WTC11 (cell line): ENCODE data around the gene MGAT5B. TPM values are rescaled to one million over a fixed set of nuclear protein-coding genes. Genes with fewer than 3 reads are reported as not detected.
"Not testable (repeated sequence)": the region's sequence is repeated elsewhere in the genome, so short reads cannot be mapped to it uniquely, and the experiment has no call there.

Experiments used
- ATAC-seq: fragments of 200-7000 bp; cut with Tn5 transposase; 2 replicates; pipeline ENCODE4 v1.10.0; 2021; ENCODE audit warnings: mild to moderate bottlenecking, moderate library complexity
- CTCF ChIA-PET: fragments of 300-600 bp; sonication (Branson Sonifier 250); formaldehyde crosslinking; loops from one replicate; lab custom pipeline; 2021; ENCODE audit warnings: antibody characterized with exemption; lab: Charles Lee
- POLR2A ChIA-PET: fragments of 350-600 bp; sonication (Branson Sonifier 250); formaldehyde crosslinking; loops from one replicate; lab custom pipeline; 2021; ENCODE audit warnings: antibody characterized with exemption; lab: Charles Lee
- DNase-seq: peaks from one replicate; pipeline ENCODE4 v3.0.0; 2021; ENCODE audit warnings: low spot score
- H3K27ac Mint-ChIP-seq: 2 replicates; pipeline ENCODE4 v1.8.0; 2021; ENCODE audit warnings: mixed read lengths
- H3K27me3 Mint-ChIP-seq: 2 replicates; pipeline ENCODE4 v1.8.0; 2021; ENCODE audit warnings: low read depth, mild to moderate bottlenecking, moderate library complexity, mixed read lengths
- H3K36me3 Mint-ChIP-seq: 2 replicates; pipeline ENCODE4 v1.8.0; 2021; ENCODE audit warnings: mixed read lengths
- H3K4me1 Mint-ChIP-seq: 2 replicates; pipeline ENCODE4 v1.8.0; 2022; ENCODE audit warnings: mixed read lengths
- H3K4me3 Mint-ChIP-seq: 2 replicates; pipeline ENCODE4 v1.8.0; 2021; ENCODE audit warnings: mild to moderate bottlenecking, moderate library complexity, mixed read lengths
- H3K9me3 Mint-ChIP-seq: 2 replicates; pipeline ENCODE4 v1.8.0; 2021; ENCODE audit warnings: mixed read lengths
- CBFB ChIP-seq: sonication (generic); formaldehyde crosslinking; IDR thresholded peaks from 2 replicates; pipeline ENCODE4 v1.8.1; 2022; ENCODE audit warnings: mild to moderate bottlenecking, low read depth, missing genetic modification reagents
- E2F1 ChIP-seq: sonication (generic); formaldehyde crosslinking; IDR thresholded peaks from 2 replicates; pipeline ENCODE4 v1.8.0; 2022; ENCODE audit warnings: mild to moderate bottlenecking, missing genetic modification reagents
- ELF4 ChIP-seq: sonication (generic); formaldehyde crosslinking; IDR thresholded peaks from 2 replicates; pipeline ENCODE4 v1.8.1; 2022; ENCODE audit warnings: low read depth, mild to moderate bottlenecking, moderate library complexity, missing genetic modification reagents
- GABPB1 ChIP-seq: sonication (generic); formaldehyde crosslinking; IDR thresholded peaks from 2 replicates; pipeline ENCODE4 v1.8.1; 2023; ENCODE audit warnings: mild to moderate bottlenecking, missing genetic modification reagents
- HMGA2 ChIP-seq: fragments of 250-450 bp; sonication (Bioruptor Pico); IDR thresholded peaks from 2 replicates; pipeline ENCODE4 v1.4.0; 2021; ENCODE audit warnings: mild to moderate bottlenecking, moderate library complexity
- NFATC4 ChIP-seq: fragments of 250-450 bp; sonication (Bioruptor Pico); IDR thresholded peaks from 2 replicates; pipeline ENCODE4 v1.9.0; 2021; ENCODE audit warnings: mild to moderate bottlenecking
- USF1 ChIP-seq: sonication (generic); formaldehyde crosslinking; IDR thresholded peaks from 2 replicates; pipeline ENCODE4 v1.8.0; 2022; ENCODE audit warnings: mild to moderate bottlenecking, missing genetic modification reagents
- ZNF263 ChIP-seq: sonication (generic); formaldehyde crosslinking; IDR thresholded peaks from 2 replicates; pipeline ENCODE4 v1.8.1; 2022; ENCODE audit warnings: low read depth, mild to moderate bottlenecking, moderate library complexity, missing genetic modification reagents
- ZNF671 ChIP-seq: fragments of 250-450 bp; sonication (Bioruptor Pico); IDR thresholded peaks from 2 replicates; pipeline ENCODE4 v1.8.0; 2021; ENCODE audit warnings: mild to moderate bottlenecking
- total RNA-seq: library from RNA; stranded (reverse); gene quantifications from 3 replicates; pipeline ENCODE4 v1.2.3, GENCODE V29; 2021
- TF ChIP-seq, protein P1 (sequence below): sonication (generic); formaldehyde crosslinking; IDR thresholded peaks from 2 replicates; pipeline ENCODE4 v1.8.1; 2023; ENCODE audit warnings: mild to moderate bottlenecking, moderate library complexity, missing genetic modification reagents
- TF ChIP-seq, protein P2 (sequence below): fragments of 250-450 bp; sonication (Bioruptor Pico); IDR thresholded peaks from 2 replicates; pipeline ENCODE4 v1.8.0; 2021; ENCODE audit warnings: mild to moderate bottlenecking
- TF ChIP-seq, protein P3 (sequence below): fragments of 200-600 bp; IDR thresholded peaks from 2 replicates; pipeline ENCODE4 v1.8.0; 2022; ENCODE audit warnings: antibody characterized with exemption
- TF ChIP-seq, protein P4 (sequence below): sonication (generic); formaldehyde crosslinking; IDR thresholded peaks from 2 replicates; pipeline ENCODE4 v1.8.1; 2022; ENCODE audit warnings: missing genetic modification reagents, borderline replicate concordance

The MGAT5B gene
- total RNA-seq, 1 experiment from 2014 or later, result 11.6 TPM

DNA sequence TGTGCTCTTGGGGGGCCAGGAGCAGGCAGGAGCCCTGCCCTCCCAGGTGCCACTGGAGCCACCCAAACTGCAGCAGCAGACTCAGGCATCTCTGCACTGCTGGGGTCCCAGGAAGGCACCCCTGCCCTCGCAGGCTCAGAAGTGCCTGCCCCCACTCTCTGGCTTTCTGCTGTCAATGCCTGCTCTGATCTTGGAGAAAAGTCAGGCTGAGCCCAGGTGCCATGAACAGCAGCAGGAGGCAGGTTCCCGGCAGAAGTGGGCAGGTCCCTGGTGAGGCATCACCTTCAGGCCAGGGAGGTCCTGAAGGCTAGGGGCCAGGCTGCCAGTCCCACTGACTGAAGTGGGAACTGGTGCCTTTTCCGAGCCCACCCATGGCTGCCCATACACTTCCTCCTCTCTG, 106.5 kb downstream of the MGAT5B start:
- Mint-ChIP-seq H3K36me3 (peaks cover 18% of the 10 kb centered on the region), H3K4me1 (peaks cover 38% of the 10 kb centered on the region), H3K9me3 (peaks cover 35% of the 10 kb centered on the region), H3K27me3 (peaks cover 25% of the 10 kb centered on the region), H3K27ac (no peak overlapping the region), H3K4me3 (no peak overlapping the region)
- no peak for TF ChIP-seq ELF4 (CRISPR knock-in tag)
- TF ChIP-seq ZNF263 (CRISPR knock-in tag), result no peak
- TF ChIP-seq, protein P1, sequence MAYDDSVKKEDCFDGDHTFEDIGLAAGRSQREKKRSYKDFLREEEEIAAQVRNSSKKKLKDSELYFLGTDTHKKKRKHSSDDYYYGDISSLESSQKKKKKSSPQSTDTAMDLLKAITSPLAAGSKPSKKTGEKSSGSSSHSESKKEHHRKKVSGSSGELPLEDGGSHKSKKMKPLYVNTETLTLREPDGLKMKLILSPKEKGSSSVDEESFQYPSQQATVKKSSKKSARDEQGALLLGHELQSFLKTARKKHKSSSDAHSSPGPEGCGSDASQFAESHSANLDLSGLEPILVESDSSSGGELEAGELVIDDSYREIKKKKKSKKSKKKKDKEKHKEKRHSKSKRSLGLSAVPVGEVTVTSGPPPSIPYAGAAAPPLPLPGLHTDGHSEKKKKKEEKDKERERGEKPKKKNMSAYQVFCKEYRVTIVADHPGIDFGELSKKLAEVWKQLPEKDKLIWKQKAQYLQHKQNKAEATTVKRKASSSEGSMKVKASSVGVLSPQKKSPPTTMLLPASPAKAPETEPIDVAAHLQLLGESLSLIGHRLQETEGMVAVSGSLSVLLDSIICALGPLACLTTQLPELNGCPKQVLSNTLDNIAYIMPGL (CRISPR knock-in tag), result no peak
- TF ChIP-seq E2F1, result no peak
- TF ChIP-seq ZNF671 (CRISPR knock-in tag), result no peak
- TF ChIP-seq GABPB1 (CRISPR knock-in tag), result no peak
- TF ChIP-seq, protein P2, sequence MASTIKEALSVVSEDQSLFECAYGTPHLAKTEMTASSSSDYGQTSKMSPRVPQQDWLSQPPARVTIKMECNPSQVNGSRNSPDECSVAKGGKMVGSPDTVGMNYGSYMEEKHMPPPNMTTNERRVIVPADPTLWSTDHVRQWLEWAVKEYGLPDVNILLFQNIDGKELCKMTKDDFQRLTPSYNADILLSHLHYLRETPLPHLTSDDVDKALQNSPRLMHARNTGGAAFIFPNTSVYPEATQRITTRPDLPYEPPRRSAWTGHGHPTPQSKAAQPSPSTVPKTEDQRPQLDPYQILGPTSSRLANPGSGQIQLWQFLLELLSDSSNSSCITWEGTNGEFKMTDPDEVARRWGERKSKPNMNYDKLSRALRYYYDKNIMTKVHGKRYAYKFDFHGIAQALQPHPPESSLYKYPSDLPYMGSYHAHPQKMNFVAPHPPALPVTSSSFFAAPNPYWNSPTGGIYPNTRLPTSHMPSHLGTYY, result no peak
- POLR2A ChIA-PET, result interaction anchor here (0.5 kb wide), 1 partner anchor 121 kb away, joined by 3 read pairs; no protein-coding TSS in a partner anchor
- no peak for ATAC-seq
- DNase-seq, result no peak
- CTCF ChIA-PET, result interaction anchor here (0.9 to 1.5 kb wide), 3 partner anchors 82 to 114 kb away, joined by 3 to 5 read pairs (median 3); no protein-coding TSS in a partner anchor

DNA sequence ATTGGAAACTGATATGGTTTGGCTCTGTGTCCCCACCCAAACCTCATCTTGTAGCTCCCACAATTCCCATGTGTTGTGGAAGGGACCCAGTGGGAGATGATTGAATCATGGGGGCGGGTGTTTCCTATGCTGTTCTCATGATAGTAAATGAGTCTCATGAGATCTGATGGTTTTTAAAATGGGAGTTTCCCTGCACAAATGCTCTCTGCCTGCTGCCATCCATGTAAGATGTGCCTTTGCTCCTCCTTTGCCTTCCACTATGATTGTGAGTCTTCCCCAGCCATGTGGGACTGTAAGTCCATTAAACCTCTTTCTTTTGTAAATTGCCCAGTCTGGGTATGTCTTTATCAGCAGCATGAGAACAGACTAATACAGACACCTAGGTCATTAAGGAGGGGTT, 109.8 kb downstream of the MGAT5B start:
- Mint-ChIP-seq H3K27me3 (peaks cover 30% of the 10 kb centered on the region), H3K36me3 (peaks cover 18% of the 10 kb centered on the region), H3K9me3 (peaks cover 35% of the 10 kb centered on the region), H3K4me1 (peaks cover 17% of the 10 kb centered on the region)
- DNase-seq, H3K27ac Mint-ChIP-seq, POLR2A ChIA-PET, CTCF ChIA-PET, ATAC-seq, H3K4me3 Mint-ChIP-seq: not testable (repeated sequence)

DNA sequence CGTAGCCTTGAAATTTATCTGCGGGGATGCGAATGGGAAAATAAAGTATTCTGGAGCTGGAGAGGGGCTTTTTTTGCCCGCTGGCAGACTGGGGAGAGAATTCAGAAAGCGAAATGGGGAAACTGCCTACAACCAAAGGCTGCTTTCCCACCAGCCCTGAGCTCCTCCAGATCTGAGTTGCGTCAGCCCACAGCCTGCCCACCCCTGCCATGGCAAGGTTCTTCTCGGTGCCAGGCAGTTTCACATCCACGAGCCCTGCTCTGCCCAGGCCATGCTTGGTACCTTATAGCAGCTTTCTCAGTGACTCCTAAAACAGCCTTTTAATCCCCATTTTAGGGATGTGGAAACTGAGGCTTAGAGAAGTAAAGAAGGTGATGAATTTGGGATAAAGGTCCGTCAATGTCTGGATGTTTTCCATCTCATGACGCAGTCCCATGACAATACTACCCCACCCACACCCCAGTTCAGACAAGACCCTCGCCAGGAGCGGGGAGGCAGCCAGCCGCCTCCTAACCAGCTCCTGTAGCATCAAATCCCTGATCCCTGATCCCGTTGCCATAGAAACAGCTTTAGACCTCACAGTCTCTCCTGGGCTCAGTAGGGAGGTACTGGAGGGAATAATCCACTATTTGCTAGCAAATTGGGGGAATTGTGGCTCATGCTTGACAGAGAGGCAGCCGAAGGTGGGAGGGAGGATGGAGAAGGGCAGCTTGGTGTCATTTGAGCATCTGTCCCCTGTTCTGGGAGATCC, 113.5 kb downstream of the MGAT5B start:
- POLR2A ChIA-PET, result interaction anchor here (0.8 kb wide), 3 partner anchors 9 to 141 kb away, joined by 3 to 6 read pairs (median 4); no protein-coding TSS in a partner anchor
- Mint-ChIP-seq H3K9me3 (peaks cover 26% of the 10 kb centered on the region), H3K4me3 (no peak overlapping the region), H3K4me1 (peaks cover 17% of the 10 kb centered on the region), H3K27ac (no peak overlapping the region), H3K36me3 (peaks cover 18% of the 10 kb centered on the region), H3K27me3 (peaks cover 30% of the 10 kb centered on the region)
- CTCF ChIA-PET, result interaction anchor here (0.5 to 1.8 kb wide), 6 partner anchors 10 to 177 kb away, joined by 3 to 6 read pairs (median 4); no protein-coding TSS in a partner anchor
- ATAC-seq (no peak), DNase-seq (no peak)
- TF ChIP-seq CBFB (CRISPR knock-in tag), result no peak
- no peak for TF ChIP-seq NFATC4 (CRISPR knock-in tag)
- TF ChIP-seq, protein P1 (CRISPR knock-in tag), result no peak
- no peak for TF ChIP-seq HMGA2
- TF ChIP-seq, protein P2, result no peak
- TF ChIP-seq, protein P3, sequence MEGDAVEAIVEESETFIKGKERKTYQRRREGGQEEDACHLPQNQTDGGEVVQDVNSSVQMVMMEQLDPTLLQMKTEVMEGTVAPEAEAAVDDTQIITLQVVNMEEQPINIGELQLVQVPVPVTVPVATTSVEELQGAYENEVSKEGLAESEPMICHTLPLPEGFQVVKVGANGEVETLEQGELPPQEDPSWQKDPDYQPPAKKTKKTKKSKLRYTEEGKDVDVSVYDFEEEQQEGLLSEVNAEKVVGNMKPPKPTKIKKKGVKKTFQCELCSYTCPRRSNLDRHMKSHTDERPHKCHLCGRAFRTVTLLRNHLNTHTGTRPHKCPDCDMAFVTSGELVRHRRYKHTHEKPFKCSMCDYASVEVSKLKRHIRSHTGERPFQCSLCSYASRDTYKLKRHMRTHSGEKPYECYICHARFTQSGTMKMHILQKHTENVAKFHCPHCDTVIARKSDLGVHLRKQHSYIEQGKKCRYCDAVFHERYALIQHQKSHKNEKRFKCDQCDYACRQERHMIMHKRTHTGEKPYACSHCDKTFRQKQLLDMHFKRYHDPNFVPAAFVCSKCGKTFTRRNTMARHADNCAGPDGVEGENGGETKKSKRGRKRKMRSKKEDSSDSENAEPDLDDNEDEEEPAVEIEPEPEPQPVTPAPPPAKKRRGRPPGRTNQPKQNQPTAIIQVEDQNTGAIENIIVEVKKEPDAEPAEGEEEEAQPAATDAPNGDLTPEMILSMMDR, result no peak
- TF ChIP-seq, protein P4, sequence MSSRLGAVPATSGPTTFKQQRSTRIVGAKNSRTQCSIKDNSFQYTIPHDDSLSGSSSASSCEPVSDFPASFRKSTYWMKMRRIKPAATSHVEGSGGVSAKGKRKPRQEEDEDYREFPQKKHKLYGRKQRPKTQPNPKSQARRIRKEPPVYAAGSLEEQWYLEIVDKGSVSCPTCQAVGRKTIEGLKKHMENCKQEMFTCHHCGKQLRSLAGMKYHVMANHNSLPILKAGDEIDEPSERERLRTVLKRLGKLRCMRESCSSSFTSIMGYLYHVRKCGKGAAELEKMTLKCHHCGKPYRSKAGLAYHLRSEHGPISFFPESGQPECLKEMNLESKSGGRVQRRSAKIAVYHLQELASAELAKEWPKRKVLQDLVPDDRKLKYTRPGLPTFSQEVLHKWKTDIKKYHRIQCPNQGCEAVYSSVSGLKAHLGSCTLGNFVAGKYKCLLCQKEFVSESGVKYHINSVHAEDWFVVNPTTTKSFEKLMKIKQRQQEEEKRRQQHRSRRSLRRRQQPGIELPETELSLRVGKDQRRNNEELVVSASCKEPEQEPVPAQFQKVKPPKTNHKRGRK (CRISPR knock-in tag), result no peak
- TF ChIP-seq USF1 (CRISPR knock-in tag), result no peak
